ENCODE data around the gene ST3GAL4. TPM values are rescaled to one million over a fixed set of nuclear protein-coding genes. Genes with fewer than 3 reads are reported as not detected.

The ST3GAL4 gene
- total RNA-seq, 1 donor from 2014 or later = 26.2 TPM

GRCh38 chr11:126426106-126426505 lies 70.6 kb downstream of the ST3GAL4 start:
- no peak for DNase-seq
- intact Hi-C loops (cut with DNase I) = no loop called here
- ATAC-seq = no peak
- Histone ChIP-seq H3K4me3 (no peak overlapping the region), H3K4me1 (peaks cover 24% of the 10 kb centered on the region), H3K9me3 (no peaks in the 10 kb centered on the region), H3K27me3 (ENCODE audit: low read depth) (no peaks in the 10 kb centered on the region), H3K36me3 (no peaks in the 10 kb centered on the region), H3K27ac (no peak overlapping the region)
- TF ChIP-seq CTCF (IDR thresholded peaks at IDR 0.05) = no peak

GRCh38 chr11:126426820-126427749 lies 71.6 kb downstream of the ST3GAL4 start:
- ATAC-seq (peak in 1 of 2 donors; percentile 45), DNase-seq (no peak)
- no peak for TF ChIP-seq CTCF (IDR thresholded peaks at IDR 0.05)
- H3K27me3 ChIP-seq (ENCODE audit: low read depth) = no peaks in the 10 kb centered on the region
- no peak overlapping the region for H3K4me3 ChIP-seq
- no peak overlapping the region for H3K27ac ChIP-seq
- no peaks in the 10 kb centered on the region for H3K36me3 ChIP-seq
- H3K4me1 ChIP-seq = peaks cover 24% of the 10 kb centered on the region
- intact Hi-C loops (cut with DNase I) = no loop called here
- H3K9me3 ChIP-seq = no peaks in the 10 kb centered on the region

GRCh38 chr11:126430581-126431335 lies 75.3 kb downstream of the ST3GAL4 start:
- ATAC-seq (no peak), DNase-seq (no peak)
- Histone ChIP-seq H3K36me3 (no peaks in the 10 kb centered on the region), H3K4me3 (no peak overlapping the region), H3K9me3 (no peaks in the 10 kb centered on the region), H3K4me1 (peaks cover 33% of the 10 kb centered on the region), H3K27ac (peak overlapping the region; percentile 74), H3K27me3 (ENCODE audit: low read depth) (no peaks in the 10 kb centered on the region)
- TF ChIP-seq CTCF (IDR thresholded peaks at IDR 0.05) = no peak
- intact Hi-C loops (cut with DNase I) = no loop called here

GRCh38 chr11:126431401-126432064 lies 76.0 kb downstream of the ST3GAL4 start:
- ATAC-seq = peak; percentile 48 to 50
- no peak for TF ChIP-seq CTCF (IDR thresholded peaks at IDR 0.05)
- no peak for DNase-seq
- Histone ChIP-seq H3K27ac (peak overlapping the region; percentile 74), H3K9me3 (no peaks in the 10 kb centered on the region), H3K36me3 (no peaks in the 10 kb centered on the region), H3K4me3 (no peak overlapping the region), H3K27me3 (ENCODE audit: low read depth) (no peaks in the 10 kb centered on the region), H3K4me1 (peaks cover 32% of the 10 kb centered on the region)
- intact Hi-C loops (cut with DNase I) = no loop called here

- intact Hi-C loops (cut with DNase I) = no loop called here
- no peak for TF ChIP-seq CTCF (IDR thresholded peaks at IDR 0.05)
- H3K9me3 ChIP-seq = no peaks in the 10 kb centered on the region
- peaks cover 28% of the 10 kb centered on the region for H3K4me1 ChIP-seq
- no peaks in the 10 kb centered on the region for H3K36me3 ChIP-seq
- peak overlapping the region; percentile 62 for H3K27ac ChIP-seq
- ATAC-seq = peak in 1 of 2 donors; percentile 2
- no peak for DNase-seq
- H3K27me3 ChIP-seq (ENCODE audit: low read depth) = no peaks in the 10 kb centered on the region
- H3K4me3 ChIP-seq = no peak overlapping the region
Measured at GRCh38 chr11:126432065-126432461, 76.6 kb downstream of the ST3GAL4 start.
